HG03159 (cell line): ENCODE results near the gene STT3B.

Experiments used
- ATAC-seq: cut with Tn5 transposase; IDR thresholded peaks from one replicate; pipeline ENCODE4 v1.9.1; 2021; ENCODE audit warnings: mild to moderate bottlenecking, moderate library complexity; ENCODE audit not compliant: unreplicated experiment

Gene STT3B

DNA sequence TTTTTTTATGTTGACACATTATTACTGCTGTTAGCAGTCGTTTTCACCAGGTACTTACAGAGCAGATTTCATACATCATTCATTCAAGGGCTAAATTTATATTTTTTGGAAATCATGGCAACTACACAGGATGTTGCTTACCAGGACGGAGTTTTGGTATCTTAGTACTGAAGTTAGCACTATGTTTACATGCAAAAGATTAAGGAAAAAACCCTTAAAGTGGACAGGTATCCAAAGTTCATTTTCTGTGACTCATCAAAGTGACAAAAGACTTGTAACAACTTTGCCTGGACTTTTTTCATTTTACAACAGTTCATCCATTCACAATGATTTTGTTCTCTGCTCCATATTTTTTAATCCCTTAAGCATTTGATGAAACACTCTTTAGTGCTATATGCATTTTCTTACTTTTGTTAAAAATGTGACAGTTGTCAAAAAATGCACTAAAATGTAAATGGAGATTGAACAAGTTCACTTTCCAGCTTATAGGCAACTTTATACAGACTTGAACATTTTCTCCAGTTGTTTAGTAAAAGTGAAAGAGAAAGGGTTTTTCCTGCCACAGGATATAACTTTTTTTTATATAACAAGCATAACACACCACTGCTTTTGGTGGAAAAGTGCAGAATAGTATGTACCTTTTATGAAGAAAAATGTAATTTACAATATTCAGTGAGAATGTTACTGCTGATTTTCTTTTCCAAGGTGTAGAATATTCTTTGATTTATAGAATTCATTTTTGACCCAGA, 104.1 kb downstream of the STT3B start:
- no peak for ATAC-seq

DNA sequence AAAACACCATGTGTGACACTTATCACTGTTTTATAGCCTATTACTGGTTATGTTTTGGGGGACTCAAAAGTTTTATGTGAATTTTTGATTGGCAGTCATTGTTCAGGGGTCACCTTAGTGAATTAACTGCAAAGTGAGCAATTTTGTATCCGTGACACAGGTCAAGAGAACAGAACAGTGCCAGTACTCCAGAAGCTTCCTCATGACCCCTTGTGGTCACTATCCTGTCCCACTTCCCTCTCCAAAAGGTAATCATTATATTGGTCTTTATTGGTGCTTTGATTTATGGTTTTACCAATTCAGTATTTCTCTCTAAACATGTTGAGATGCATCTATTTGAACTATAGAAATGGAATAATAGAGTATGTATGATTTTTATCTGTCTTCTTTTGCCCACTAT, 107.1 kb downstream of the STT3B start:
- ATAC-seq, result no peak

DNA sequence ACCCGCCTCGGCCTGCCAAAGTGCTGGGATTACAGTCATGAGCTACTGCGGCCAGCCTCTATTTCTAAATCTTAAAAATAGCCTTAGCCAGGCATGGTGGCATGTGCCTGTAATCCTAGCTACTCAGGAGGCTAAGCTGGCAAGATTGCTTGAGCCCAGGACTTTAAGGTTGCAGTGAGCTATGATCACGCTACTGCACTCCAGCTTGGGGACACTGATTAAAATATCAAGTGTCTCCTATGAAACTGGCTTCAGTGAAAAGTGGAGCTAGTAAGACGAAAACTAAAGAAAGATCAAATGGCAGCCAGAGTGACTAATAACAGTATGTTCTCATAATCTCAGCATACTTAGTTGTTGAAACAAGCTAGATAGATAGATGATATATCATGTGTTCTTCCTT, 112.5 kb downstream of the STT3B start:
- no peak for ATAC-seq

- no peak for ATAC-seq
Measured at GRCh38 chr3:31648286-31648968, 115.7 kb downstream of the STT3B start.

DNA sequence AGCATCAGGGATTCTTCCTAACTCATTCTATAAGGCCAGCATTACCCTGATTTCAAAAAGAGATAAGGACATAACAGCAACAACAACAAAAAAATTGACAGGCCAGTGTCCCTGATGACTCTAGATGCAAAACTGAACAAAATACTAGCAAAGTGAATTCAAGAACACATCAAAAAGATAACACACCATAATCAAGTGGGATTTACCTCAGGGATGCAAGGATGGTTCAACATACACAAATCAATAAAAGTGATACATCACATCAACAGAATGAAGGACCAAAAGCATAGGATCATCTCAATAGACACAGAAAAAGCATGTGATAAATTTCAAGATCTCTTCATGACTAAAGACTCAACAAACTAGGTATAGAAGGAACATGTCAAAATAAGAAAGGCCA, 119.6 kb downstream of the STT3B start:
- ATAC-seq, result no peak

DNA sequence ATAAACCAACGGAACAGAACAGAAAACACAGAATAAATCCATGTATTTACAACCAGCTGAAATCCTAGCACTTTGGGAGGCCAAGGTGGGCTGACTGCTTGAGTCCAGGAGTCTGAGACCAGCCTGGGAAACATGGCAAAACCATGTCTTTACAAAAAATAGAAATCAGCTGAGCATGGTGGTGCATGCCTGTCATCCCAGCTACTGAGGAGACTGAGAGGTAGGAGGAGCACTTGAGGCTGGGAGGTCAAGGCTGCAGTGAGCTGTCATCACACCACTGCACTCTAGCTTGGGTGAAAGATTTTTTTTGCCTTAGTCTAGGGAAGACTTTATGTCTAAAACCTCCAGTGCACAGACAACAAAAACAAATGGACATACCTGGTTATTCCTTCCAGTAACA, 120.7 kb downstream of the STT3B start:
- no peak for ATAC-seq

- no peak for ATAC-seq
Measured at GRCh38 chr3:31654998-31655397, 122.3 kb downstream of the STT3B start.

DNA sequence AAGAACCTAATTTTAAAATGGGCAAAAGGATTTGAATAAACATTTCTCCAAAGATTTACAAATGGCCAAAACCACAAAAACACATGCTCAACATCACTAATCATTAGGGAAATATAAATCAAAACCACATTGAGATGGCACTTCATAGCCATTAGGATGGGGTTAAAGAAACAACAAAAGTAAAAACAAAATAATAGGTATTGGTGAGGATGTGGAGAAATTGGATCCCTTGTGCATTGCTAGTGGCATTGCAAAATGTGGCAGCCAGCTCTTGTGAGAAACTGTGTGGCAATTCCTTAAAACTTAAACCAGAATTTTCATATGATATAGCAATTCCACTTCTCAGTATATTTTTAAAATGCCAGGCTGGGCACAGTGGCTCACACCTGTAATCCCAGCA, 126.5 kb downstream of the STT3B start:
- ATAC-seq, result no peak

GRCh38 chr3:31661286-31661685, 128.6 kb downstream of the STT3B start:
- ATAC-seq, result no peak

- no peak for ATAC-seq
Measured at GRCh38 chr3:31661993-31662670, 129.4 kb downstream of the STT3B start.

DNA sequence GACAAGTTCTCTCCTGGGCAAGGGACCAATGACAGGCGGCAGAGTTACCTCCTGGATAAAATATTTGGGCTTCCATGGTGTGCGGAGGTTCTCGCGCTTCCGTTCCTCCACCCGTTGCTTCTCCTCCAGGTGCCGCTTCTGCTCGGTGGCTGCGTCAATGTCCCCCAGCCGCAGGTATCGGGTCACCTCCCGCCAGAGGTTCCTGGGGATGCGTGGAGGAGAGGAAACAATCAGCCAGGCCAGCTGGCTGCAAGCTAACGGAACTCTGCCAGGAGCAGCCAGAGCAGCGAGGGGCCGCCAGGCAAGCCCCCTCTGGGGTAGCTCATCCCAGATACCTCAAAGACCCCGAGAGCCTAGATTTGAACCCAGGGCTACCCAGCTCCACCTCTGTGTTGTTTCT, 131.3 kb downstream of the STT3B start:
- no peak for ATAC-seq

DNA sequence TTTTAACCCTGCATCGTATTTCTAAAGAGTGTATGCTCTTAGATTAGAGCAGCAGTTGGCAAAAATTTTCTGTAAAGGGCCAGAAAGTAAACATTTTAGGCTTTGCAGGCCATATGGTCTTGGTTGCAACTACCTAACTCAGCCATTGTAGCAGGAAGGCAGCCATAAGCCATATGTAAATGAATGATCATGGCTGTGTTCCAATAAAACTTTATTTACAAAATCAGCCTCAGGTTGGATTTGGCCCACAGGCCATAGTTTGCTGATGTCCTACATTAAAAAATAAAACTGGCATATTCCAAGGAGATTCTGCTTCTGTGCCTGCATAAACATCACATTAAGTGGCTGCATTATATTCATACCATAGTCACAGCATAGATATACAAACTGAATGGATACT, 134.9 kb downstream of the STT3B start:
- no peak for ATAC-seq

- ATAC-seq, result no peak
Measured at GRCh38 chr3:31668242-31668641, 135.5 kb downstream of the STT3B start.

- ATAC-seq, result no peak
Measured at GRCh38 chr3:31670136-31670535, 137.4 kb downstream of the STT3B start.

DNA sequence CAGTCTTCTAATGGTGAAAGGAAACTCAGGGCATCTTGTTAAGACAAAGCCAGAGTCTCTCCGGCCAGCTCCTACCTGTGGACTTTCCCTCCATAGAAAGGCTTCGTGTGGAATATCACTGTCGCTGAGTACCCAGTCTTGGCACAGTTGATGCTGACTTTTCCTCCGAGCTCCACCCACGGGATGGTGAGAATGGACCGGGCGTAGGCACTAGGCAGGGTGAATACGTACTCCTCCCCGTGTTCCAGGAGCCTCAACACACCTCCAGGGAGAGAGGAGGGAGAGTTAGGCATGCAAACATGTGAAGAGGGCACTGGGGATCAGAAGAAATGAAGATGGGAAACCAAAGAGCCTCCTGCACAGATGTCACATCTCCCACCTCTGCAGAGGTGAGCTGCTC, 138.0 kb downstream of the STT3B start:
- ATAC-seq, result no peak

GRCh38 chr3:31671451-31671850, 138.7 kb downstream of the STT3B start:
- no peak for ATAC-seq

DNA sequence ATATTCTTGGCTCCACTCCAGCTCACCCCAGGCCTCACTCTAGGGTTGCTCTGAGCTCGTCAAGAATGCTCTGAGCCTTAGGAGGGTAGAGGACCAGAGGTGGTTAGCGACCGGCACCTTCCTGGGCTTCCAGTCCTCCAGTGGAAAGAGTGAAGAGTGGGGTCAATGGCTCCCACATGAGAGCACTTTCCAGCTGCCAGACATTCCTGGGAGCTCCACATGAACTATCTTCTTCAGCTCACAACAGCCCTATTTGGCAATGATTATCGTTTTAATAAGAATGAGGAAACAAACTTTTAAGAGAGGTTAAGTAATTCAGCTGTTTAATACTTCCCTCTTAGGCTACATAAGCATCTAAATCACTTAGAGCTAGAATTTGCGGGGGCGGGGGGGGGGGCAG, 139.3 kb downstream of the STT3B start:
- ATAC-seq, result no peak

GRCh38 chr3:31673950-31674349, 141.2 kb downstream of the STT3B start:
- no peak for ATAC-seq

- ATAC-seq, result no peak
Measured at GRCh38 chr3:31676556-31676955, 143.8 kb downstream of the STT3B start.

DNA sequence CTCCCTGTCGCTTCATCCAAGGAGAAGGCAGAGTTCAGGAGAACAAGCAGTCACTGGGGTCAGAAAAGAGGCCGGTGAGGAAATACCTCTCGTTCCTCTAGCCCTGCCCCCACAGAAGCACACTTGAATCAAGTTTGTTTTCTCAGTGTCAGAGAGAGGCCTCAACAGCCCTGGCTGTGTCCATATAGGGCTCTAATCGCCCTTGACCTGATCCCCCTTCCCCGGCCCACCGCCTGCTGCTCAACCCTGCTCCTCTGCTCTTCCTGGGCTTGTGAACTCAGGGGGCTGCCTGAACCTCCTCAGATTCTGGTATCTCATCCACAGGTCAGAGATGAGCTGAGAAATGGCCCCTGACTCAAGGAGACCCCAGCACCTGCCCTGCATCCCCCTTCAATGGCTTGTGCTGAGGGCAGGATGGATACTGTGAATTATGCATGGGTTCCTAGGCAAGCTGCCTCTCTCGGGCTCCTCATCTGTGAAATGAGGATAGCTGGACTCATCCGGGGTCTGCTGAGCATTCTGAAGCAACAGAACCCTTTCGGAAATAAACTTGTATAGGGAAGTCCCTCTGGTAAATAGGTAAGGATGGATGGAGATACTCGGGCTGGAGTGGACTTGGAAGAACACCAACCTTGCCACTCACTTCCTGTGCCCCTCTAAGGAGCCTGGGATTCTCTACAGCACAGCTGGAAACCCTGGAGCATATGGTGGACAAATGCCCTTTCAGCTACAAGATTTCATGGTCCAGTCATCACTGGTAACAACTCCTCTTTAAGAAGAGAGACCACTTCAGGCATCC, 147.5 kb downstream of the STT3B start:
- ATAC-seq, result no peak
